Fibroblast of villous mesenchyme (primary cell): Measurements from ENCODE around the gene ZNF30. TPM values are rescaled to one million over a fixed set of nuclear protein-coding genes. Genes with fewer than 3 reads are reported as not detected.

Experiments used
- DNase-seq: peaks from one replicate; pipeline ENCODE4 v3.0.0-alpha.2; 2010; ENCODE audit warnings: low read depth
- H3K4me3 ChIP-seq: 2 replicates; pipeline ENCODE4 v1.5.1; 2011; ENCODE audit warnings: low read depth, mild to moderate bottlenecking, low read length
- CTCF ChIP-seq: IDR thresholded peaks from 2 replicates; pipeline ENCODE4 v1.5.1; 2012; ENCODE audit warnings: low read depth, mild to moderate bottlenecking, low read length; ENCODE audit not compliant: insufficient read depth
- total RNA-seq: library from RNA; depleted of rRNA; stranded (reverse); fragments of >200 nt; gene quantifications from 2 replicates; pipeline ENCODE4 v1.2.3, GENCODE V29; 2012

Gene ZNF30
- total RNA-seq, 1 donor, result 3.9 TPM

DNA sequence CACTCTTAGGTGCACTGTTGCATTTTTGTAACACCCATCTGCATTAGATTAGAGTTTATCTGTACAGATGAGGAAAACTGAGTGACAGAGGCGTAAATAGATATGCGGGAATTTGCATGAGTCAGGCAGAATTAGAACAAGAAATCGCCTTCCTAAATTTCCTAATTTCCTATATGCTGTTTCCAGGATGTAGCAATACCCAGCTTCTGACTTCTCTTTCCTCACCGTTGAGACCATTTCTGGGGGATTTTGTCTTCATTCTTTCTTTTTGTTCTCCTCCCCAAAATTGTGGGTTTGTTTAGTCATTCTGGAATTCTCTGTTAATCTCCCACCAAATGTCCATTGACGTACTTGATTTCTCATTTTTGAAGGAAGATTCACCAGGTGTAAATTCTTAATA, 47.9 kb downstream of the ZNF30 start:
- peak; percentile 14 for DNase-seq
- no peak for TF ChIP-seq CTCF
- H3K4me3 ChIP-seq, result no peak overlapping the region

DNA sequence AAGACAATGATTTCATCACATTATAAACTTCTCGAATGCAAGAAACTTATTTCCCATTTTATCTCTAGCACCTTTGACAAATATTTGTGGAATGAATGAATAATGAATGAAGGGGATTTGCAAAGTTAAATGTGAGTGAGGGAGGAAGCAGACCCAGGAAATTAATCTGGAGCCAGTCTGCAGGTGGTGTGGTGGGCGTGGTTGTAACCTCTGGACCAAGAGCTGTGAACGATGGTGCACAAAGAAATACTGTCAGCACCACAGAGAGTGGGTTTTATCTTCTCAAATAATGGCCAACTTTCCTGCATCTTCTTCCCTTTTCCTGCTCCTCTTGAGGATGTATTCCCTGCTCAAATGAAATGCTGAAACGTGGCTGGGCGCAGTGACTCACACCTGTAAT, 48.4 kb downstream of the ZNF30 start:
- no peak overlapping the region for H3K4me3 ChIP-seq
- TF ChIP-seq CTCF, result no peak
- DNase-seq, result no peak

- TF ChIP-seq CTCF, result no peak
- no peak overlapping the region for H3K4me3 ChIP-seq
- DNase-seq, result no peak
Observed at GRCh38 chr19:34976611-34977010, 49.9 kb downstream of the ZNF30 start.

GRCh38 chr19:34979819-34980640, 53.3 kb downstream of the ZNF30 start:
- DNase-seq, result no peak
- no peak overlapping the region for H3K4me3 ChIP-seq
- no peak for TF ChIP-seq CTCF

- no peak for TF ChIP-seq CTCF
- H3K4me3 ChIP-seq, result no peak overlapping the region
- no peak for DNase-seq
Observed at GRCh38 chr19:34982275-34982674, 55.6 kb downstream of the ZNF30 start.

DNA sequence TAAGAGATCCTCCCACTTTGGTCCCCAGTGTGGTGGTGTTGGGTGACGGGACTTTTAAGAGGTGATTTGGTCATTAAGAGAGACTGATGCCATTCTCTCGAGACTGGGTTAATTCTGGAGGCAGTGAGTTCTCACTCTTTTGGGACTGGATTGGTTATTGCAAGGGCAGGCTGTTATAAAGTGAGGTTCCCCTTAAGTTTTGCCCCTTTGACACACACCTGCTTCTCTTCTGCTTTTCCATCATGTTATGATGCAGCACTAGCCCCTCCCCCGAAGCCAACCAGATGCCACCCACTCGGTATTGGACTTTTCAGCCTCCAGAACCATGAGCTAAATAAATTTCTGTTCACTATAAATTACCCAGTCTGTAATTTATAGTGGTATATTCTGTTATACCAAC, 57.1 kb downstream of the ZNF30 start:
- TF ChIP-seq CTCF, result no peak
- no peak for DNase-seq
- no peak overlapping the region for H3K4me3 ChIP-seq

GRCh38 chr19:34984287-34984686, 57.6 kb downstream of the ZNF30 start:
- no peak for TF ChIP-seq CTCF
- no peak for DNase-seq
- H3K4me3 ChIP-seq, result no peak overlapping the region
